DND-41 (cell line): Measurements from ENCODE around the gene TTBK1.
"Not testable (repeated sequence)": the region's sequence is repeated elsewhere in the genome, so short reads cannot be mapped to it uniquely, and the experiment has no call there.

Experiments
- EZH2 ChIP-seq: IDR thresholded peaks from 3 replicates; pipeline ENCODE4 v1.6.1; 2012; ENCODE audit warnings: borderline replicate concordance, low read depth, mild to moderate bottlenecking, moderate library complexity, low read length, inconsistent platforms; ENCODE audit not compliant: severe bottlenecking
- TF ChIP-seq, protein P1 (sequence below): IDR thresholded peaks from 2 replicates; pipeline ENCODE4 v1.5.1; 2012; ENCODE audit warnings: borderline replicate concordance, low read length, moderate library complexity, mild to moderate bottlenecking; ENCODE audit not compliant: poor library complexity, severe bottlenecking; ENCODE audit errors: extremely low read depth

DNA sequence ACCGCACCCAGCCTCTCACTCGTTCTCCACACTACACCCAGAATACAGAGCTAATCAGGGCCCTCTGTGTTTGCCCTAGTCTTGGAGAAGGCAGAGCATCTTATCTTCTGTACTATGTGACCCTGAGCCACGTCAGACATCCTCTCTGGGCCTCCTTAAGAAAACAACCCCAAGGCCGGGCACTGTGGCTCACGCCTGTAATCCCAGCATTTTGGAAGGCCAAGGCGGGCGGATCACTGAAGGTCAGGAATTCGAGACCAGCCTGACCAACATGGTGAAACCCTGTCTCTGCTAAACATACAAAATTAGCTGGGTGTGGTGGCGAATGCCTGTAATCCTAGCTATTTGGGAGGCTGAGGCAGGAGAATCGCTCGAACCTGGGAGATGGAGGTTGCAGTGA lies 59.7 kb downstream of the TTBK1 start:
- TF ChIP-seq, protein P1, sequence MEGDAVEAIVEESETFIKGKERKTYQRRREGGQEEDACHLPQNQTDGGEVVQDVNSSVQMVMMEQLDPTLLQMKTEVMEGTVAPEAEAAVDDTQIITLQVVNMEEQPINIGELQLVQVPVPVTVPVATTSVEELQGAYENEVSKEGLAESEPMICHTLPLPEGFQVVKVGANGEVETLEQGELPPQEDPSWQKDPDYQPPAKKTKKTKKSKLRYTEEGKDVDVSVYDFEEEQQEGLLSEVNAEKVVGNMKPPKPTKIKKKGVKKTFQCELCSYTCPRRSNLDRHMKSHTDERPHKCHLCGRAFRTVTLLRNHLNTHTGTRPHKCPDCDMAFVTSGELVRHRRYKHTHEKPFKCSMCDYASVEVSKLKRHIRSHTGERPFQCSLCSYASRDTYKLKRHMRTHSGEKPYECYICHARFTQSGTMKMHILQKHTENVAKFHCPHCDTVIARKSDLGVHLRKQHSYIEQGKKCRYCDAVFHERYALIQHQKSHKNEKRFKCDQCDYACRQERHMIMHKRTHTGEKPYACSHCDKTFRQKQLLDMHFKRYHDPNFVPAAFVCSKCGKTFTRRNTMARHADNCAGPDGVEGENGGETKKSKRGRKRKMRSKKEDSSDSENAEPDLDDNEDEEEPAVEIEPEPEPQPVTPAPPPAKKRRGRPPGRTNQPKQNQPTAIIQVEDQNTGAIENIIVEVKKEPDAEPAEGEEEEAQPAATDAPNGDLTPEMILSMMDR: not testable (repeated sequence)
- not testable (repeated sequence) for TF ChIP-seq EZH2
